Peyer's patch (tissue), 4 donors: ENCODE results near the gene COL23A1. TPM values are rescaled to one million over a fixed set of nuclear protein-coding genes. Genes with fewer than 3 reads are reported as not detected.

Source experiments
- DNase-seq, 3 donors: peaks; one replicate each; pipeline ENCODE4 v3.0.0-alpha.2; 2017 to 2019
- H3K27ac ChIP-seq, 4 donors: fragments of 200-600 bp; sonication (generic); one replicate each; pipeline ENCODE4 v1.5.1; 2016 to 2019
- H3K27me3 ChIP-seq, 2 donors: fragments of 200-600 bp; sonication (generic); one replicate each; pipeline ENCODE4 v1.5.1; 2019
- H3K36me3 ChIP-seq, 3 donors: fragments of 200-600 bp; sonication (generic); one replicate each; pipeline ENCODE4 v1.5.1; 2016 to 2019
- H3K4me1 ChIP-seq, 4 donors: fragments of 200-600 bp; sonication (generic); one replicate each; pipeline ENCODE4 v1.5.1; 2016 to 2019
- H3K4me3 ChIP-seq, 4 donors: fragments of 200-600 bp; sonication (generic); 1 replicate in 3 of 4; 2 replicates in 1 of 4; pipeline ENCODE4 v1.5.1; 2016 to 2019; ENCODE audit warnings: mild to moderate bottlenecking in 1 of 4
- H3K9me3 ChIP-seq, 4 donors: fragments of 200-600 bp; sonication (generic); one replicate each; pipeline ENCODE4 v1.5.1; 2016 to 2019; ENCODE audit warnings: mild to moderate bottlenecking in 1 of 4
- POLR2A ChIP-seq, 2 donors: fragments of 450-650 bp; IDR thresholded peaks; one replicate each; pipeline ENCODE4 v1.5.1; 2017; ENCODE audit warnings: antibody characterized with exemption in 2 of 2, mild to moderate bottlenecking in 2 of 2, moderate library complexity in 2 of 2
- total RNA-seq, 4 donors: library from RNA; depleted of rRNA; stranded (reverse); fragments of >200 nt; gene quantifications; one replicate each; pipeline ENCODE4 v1.1.0, GENCODE V29; 2016
- TF ChIP-seq, protein P1 (sequence below), 6 experiments: fragments of 450-650 bp in 4 of 6; fragments of 200-600 bp in 2 of 6; sonication (generic) in 1 of 6; IDR thresholded peaks; one replicate each; pipeline ENCODE4 v1.5.1; 2017 to 2019; ENCODE audit warnings: antibody characterized with exemption in 6 of 6, mild to moderate bottlenecking in 3 of 6, moderate library complexity in 1 of 6

COL23A1 gene
- total RNA-seq, 4 donors from 2014 or later: 0.57 to 5.8 (median 1.2) TPM; not detected in 1

DNA sequence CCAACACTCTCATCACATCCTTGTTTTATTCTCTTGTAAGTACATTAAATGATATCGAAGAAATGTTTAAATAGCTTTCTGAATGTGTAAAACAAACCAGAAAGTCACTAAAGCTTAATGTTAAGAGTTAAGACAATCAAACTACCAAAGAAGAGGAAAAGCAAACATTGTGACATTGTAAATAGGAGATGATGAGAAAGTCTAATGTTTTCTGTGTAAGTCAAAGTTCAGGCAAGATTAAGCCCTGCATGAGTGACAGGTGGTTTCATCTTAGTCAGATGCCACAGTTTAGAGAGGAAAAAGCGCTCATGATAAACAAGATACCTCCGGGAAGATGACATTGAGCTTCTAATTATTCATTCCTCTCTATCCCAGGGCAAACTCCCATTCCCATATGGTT lies 306.7 kb downstream of the COL23A1 start:
- Histone ChIP-seq H3K27ac (no peak overlapping the region), H3K4me3 (no peak overlapping the region)
- TF ChIP-seq POLR2A (IDR thresholded peaks at IDR 0.05): no peak
- TF ChIP-seq, protein P1, sequence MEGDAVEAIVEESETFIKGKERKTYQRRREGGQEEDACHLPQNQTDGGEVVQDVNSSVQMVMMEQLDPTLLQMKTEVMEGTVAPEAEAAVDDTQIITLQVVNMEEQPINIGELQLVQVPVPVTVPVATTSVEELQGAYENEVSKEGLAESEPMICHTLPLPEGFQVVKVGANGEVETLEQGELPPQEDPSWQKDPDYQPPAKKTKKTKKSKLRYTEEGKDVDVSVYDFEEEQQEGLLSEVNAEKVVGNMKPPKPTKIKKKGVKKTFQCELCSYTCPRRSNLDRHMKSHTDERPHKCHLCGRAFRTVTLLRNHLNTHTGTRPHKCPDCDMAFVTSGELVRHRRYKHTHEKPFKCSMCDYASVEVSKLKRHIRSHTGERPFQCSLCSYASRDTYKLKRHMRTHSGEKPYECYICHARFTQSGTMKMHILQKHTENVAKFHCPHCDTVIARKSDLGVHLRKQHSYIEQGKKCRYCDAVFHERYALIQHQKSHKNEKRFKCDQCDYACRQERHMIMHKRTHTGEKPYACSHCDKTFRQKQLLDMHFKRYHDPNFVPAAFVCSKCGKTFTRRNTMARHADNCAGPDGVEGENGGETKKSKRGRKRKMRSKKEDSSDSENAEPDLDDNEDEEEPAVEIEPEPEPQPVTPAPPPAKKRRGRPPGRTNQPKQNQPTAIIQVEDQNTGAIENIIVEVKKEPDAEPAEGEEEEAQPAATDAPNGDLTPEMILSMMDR (IDR thresholded peaks at IDR 0.05): no peak

DNA sequence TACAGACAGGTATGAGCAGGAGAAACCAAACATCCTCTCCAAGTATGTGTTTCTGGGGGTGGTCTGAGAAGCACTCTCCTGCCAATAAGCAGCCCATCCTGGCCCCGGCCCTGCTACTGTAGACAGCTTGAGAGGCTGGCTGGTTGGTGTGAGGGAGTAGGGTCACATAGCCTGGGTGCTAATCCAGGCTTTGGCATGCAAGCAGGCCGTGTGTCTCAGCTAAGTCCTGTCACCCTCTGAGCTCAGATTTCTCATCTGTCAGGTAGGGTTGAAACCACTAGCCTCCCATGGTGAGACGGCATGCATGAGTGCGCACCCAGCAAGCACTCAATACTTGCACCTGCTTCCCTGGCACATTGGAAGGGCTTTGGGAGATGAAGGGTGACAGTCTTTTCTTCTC lies 307.8 kb downstream of the COL23A1 start:
- Histone ChIP-seq H3K9me3 (peaks cover 0 to 9% (median 0%) of the 10 kb centered on the region in 4 donors), H3K4me1 (peaks cover 0 to 7% (median 0%) of the 10 kb centered on the region in 4 donors), H3K36me3 (no peaks in the 10 kb centered on the region), H3K4me3 (no peak overlapping the region), H3K27me3 (no peaks in the 10 kb centered on the region), H3K27ac (no peak overlapping the region)
- DNase-seq: peak in 1 of 3 donors; percentile 26
- TF ChIP-seq, protein P1 (IDR thresholded peaks at IDR 0.05): no peak
- TF ChIP-seq POLR2A (IDR thresholded peaks at IDR 0.05): no peak

More for the DNA sequence above, 306.7 kb downstream of the COL23A1 start:
- Histone ChIP-seq H3K36me3 (no peaks in the 10 kb centered on the region), H3K4me1 (peaks cover 0 to 7% (median 0%) of the 10 kb centered on the region in 4 donors), H3K9me3 (peaks cover 0 to 9% (median 0%) of the 10 kb centered on the region in 4 donors), H3K27me3 (no peaks in the 10 kb centered on the region)
- no peak for DNase-seq

- no peaks in the 10 kb centered on the region for H3K27me3 ChIP-seq
- no peak for TF ChIP-seq POLR2A (IDR thresholded peaks at IDR 0.05)
- TF ChIP-seq, protein P1 (IDR thresholded peaks at IDR 0.05): no peak
- no peaks in the 10 kb centered on the region for H3K36me3 ChIP-seq
- H3K4me3 ChIP-seq: no peak overlapping the region
- peaks cover 0 to 9% (median 0%) of the 10 kb centered on the region in 4 donors for H3K9me3 ChIP-seq
- DNase-seq: peak in 1 of 3 donors; percentile 21
- peaks cover 0 to 7% (median 0%) of the 10 kb centered on the region in 4 donors for H3K4me1 ChIP-seq
- H3K27ac ChIP-seq: no peak overlapping the region
Observed at GRCh38 chr5:178281331-178281730, 308.9 kb downstream of the COL23A1 start.

DNA sequence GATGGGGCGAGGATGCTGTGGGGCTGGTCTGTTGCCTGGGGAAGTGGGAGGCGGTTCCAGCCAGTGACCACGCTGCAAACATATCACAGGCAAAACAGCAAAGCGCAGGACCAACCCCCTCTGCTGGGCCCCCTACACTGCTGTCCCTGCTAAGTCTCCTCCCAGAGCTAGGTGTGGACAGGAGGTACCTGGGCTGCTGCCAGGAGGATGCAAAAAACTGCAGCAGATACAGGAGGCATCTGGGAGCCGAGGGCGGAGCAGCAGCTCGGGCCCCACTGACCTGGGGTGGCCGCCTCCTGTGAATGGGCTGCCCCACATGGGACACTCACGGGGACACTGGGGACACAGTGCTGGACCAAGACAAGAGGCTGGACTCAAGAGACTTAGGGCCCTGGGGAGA lies 309.6 kb downstream of the COL23A1 start:
- no peak for TF ChIP-seq POLR2A (IDR thresholded peaks at IDR 0.05)
- TF ChIP-seq, protein P1 (IDR thresholded peaks at IDR 0.05): no peak
- Histone ChIP-seq H3K27me3 (no peaks in the 10 kb centered on the region), H3K36me3 (no peaks in the 10 kb centered on the region), H3K27ac (no peak overlapping the region), H3K9me3 (peaks cover 0 to 9% (median 0%) of the 10 kb centered on the region in 4 donors), H3K4me1 (peaks cover 0 to 7% (median 0%) of the 10 kb centered on the region in 4 donors), H3K4me3 (no peak overlapping the region)
- peak in 1 of 3 donors; percentile 29 for DNase-seq

DNA sequence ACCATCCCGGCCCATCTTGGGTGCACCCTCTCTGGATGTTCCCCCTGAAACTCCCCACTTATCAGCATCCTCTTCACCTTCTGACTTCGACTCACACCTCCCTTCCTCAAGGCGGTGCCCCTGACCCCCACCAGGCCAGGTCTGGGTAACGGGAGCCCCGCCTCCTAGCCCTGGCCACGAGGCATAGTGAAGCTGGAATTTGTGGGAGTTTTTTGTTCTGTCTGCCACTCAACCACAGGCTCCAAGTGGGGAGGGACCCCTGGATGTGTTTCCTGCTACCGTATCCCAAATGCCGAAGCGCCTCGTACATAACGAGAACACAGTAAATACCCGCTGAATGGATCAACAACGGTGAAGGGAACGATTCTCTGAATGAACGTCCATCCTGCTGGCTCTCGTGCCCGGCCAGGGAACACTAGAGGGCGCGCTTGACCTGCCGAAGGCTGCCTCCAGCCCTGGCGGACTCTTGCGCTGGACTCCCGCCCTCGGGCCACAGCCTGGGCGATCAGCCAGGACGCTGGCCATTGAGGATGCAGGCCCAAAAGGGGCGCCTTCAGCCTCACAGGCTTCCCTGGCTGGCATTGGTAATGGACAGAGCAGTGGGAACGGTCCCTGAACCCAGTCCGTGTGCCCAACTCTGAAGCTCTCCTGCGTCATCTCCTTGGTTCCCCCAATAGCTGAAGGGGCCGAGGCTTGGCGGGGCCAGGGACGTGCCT lies 310.3 kb downstream of the COL23A1 start:
- H3K27ac ChIP-seq: no peak overlapping the region
- no peaks in the 10 kb centered on the region for H3K27me3 ChIP-seq
- H3K4me3 ChIP-seq: no peak overlapping the region
- H3K4me1 ChIP-seq: peaks cover 0 to 7% (median 0%) of the 10 kb centered on the region in 4 donors
- no peaks in the 10 kb centered on the region for H3K36me3 ChIP-seq
- peak; percentile 64 to 92 (median 88) for DNase-seq
- peaks cover 0 to 9% (median 0%) of the 10 kb centered on the region in 4 donors for H3K9me3 ChIP-seq
- TF ChIP-seq, protein P1 (IDR thresholded peaks at IDR 0.05): peak; percentile 48 to 89 (median 82)
- no peak for TF ChIP-seq POLR2A (IDR thresholded peaks at IDR 0.05)
